Hair follicle dermal papilla cell (primary cell): ENCODE results near the gene MTMR12. TPM values are rescaled to one million over a fixed set of nuclear protein-coding genes. Genes with fewer than 3 reads are reported as not detected.

Experiments used
- small RNA-seq: library from RNA; depleted of rRNA; stranded (forward); fragments of <200 nt; gene quantifications from one replicate; pipeline ENCODE3, GENCODE V24; 2012
- total RNA-seq: library from RNA; depleted of rRNA; stranded (reverse); fragments of >200 nt; gene quantifications from 2 replicates; pipeline ENCODE4 v1.2.3, GENCODE V29; 2012

MTMR12 gene
- total RNA-seq = 19.8 and 20.4 TPM in 2 replicates

GRCh38 chr5:32312595-32313332 is at the start of gene MTMR12:
Gene MTMR12, minus strand, starts transcription at chr5:32312939. Its CDS starts 101 bp downstream, at chr5:32312838.

Small RNAs within 50 kb of the gene (small RNA-seq; reads per million reads assigned to genes)
- not detected for gene RNU6-1079P
- gene RNU6-378P = 1.2 reads per million, percentile 23 among the genes with 10 or more reads in this experiment

Other genes with a start within 250 kb of the MTMR12 start
- gene GOLPH3, start 138.6 kb downstream of the MTMR12 start, total RNA-seq = 144 and 145 TPM in 2 replicates
- 105 and 117 TPM in 2 replicates for gene ZFR, start 131.8 kb upstream of the MTMR12 start, total RNA-seq